Ishikawa (cell line): ENCODE measurements around the gene NHS.

ENCODE experiments used
- CEBPB ChIP-seq: IDR thresholded peaks from 2 replicates; pipeline ENCODE4 v1.6.1; 2012
- CREB1 ChIP-seq: IDR thresholded peaks from 2 replicates; pipeline ENCODE4 v1.6.1; 2012; ENCODE audit warnings: low read depth
- EGR1 ChIP-seq: IDR thresholded peaks from 2 replicates; pipeline ENCODE4 v1.6.1; 2012
- EP300 ChIP-seq: IDR thresholded peaks from 2 replicates; pipeline ENCODE4 v1.6.1; 2012; ENCODE audit warnings: borderline replicate concordance
- FOXM1 ChIP-seq: IDR thresholded peaks from 2 replicates; pipeline ENCODE4 v1.6.1; 2012; ENCODE audit warnings: low read depth, borderline replicate concordance
- NFIC ChIP-seq: IDR thresholded peaks from 2 replicates; pipeline ENCODE4 v1.6.1; 2012
- RAD21 ChIP-seq: IDR thresholded peaks from 2 replicates; pipeline ENCODE4 v1.6.1; 2012; ENCODE audit warnings: low read depth
- TAF1 ChIP-seq: IDR thresholded peaks from 2 replicates; pipeline ENCODE4 v1.6.1; 2012; ENCODE audit warnings: low read depth, mild to moderate bottlenecking
- TEAD4 ChIP-seq: IDR thresholded peaks from 2 replicates; pipeline ENCODE4 v1.6.1; 2012
- YY1 ChIP-seq: IDR thresholded peaks from 2 replicates; pipeline ENCODE4 v1.6.1; 2012; ENCODE audit warnings: low read depth
- TF ChIP-seq, protein P1 (sequence below): IDR thresholded peaks from 2 replicates; pipeline ENCODE4 v1.6.1; 2012; ENCODE audit warnings: low read depth, mild to moderate bottlenecking
- TF ChIP-seq, protein P2 (sequence below): IDR thresholded peaks from 2 replicates; pipeline ENCODE4 v1.6.1; 2012
- TF ChIP-seq, protein P3 (sequence below): IDR thresholded peaks from 2 replicates; pipeline ENCODE4 v1.6.1; 2012

DNA sequence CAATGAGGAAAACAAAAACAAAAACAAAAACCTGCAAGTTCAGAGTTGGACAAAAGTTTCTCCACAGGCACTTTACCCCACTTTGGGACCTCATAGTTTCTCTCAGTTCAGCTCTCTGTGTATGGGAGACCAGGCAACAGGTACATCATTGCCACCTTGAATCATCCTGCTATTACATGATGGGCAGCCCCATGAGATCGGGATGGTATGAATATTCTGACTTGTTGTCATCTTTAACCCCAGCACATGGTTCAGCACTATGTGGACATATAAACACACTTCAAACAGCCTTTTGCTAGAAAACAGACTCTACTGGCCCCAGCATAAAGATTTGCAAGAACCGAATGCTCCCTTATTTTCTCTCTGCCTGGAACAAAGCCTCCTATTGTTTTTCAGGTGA, 185.4 kb downstream of the NHS start:
- TF ChIP-seq FOXM1 (no peak), EP300 (no peak), CREB1 (no peak), YY1 (no peak), TEAD4 (no peak), EGR1 (no peak), CEBPB (no peak), RAD21 (no peak), TAF1 (no peak), NFIC (no peak)
- TF ChIP-seq, protein P1, sequence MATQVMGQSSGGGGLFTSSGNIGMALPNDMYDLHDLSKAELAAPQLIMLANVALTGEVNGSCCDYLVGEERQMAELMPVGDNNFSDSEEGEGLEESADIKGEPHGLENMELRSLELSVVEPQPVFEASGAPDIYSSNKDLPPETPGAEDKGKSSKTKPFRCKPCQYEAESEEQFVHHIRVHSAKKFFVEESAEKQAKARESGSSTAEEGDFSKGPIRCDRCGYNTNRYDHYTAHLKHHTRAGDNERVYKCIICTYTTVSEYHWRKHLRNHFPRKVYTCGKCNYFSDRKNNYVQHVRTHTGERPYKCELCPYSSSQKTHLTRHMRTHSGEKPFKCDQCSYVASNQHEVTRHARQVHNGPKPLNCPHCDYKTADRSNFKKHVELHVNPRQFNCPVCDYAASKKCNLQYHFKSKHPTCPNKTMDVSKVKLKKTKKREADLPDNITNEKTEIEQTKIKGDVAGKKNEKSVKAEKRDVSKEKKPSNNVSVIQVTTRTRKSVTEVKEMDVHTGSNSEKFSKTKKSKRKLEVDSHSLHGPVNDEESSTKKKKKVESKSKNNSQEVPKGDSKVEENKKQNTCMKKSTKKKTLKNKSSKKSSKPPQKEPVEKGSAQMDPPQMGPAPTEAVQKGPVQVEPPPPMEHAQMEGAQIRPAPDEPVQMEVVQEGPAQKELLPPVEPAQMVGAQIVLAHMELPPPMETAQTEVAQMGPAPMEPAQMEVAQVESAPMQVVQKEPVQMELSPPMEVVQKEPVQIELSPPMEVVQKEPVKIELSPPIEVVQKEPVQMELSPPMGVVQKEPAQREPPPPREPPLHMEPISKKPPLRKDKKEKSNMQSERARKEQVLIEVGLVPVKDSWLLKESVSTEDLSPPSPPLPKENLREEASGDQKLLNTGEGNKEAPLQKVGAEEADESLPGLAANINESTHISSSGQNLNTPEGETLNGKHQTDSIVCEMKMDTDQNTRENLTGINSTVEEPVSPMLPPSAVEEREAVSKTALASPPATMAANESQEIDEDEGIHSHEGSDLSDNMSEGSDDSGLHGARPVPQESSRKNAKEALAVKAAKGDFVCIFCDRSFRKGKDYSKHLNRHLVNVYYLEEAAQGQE = no peak
- TF ChIP-seq, protein P2, sequence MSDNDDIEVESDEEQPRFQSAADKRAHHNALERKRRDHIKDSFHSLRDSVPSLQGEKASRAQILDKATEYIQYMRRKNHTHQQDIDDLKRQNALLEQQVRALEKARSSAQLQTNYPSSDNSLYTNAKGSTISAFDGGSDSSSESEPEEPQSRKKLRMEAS = no peak
- TF ChIP-seq, protein P3, sequence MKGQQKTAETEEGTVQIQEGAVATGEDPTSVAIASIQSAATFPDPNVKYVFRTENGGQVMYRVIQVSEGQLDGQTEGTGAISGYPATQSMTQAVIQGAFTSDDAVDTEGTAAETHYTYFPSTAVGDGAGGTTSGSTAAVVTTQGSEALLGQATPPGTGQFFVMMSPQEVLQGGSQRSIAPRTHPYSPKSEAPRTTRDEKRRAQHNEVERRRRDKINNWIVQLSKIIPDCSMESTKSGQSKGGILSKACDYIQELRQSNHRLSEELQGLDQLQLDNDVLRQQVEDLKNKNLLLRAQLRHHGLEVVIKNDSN = no peak
